GM18858 (cell line): Measurements from ENCODE around the gene TRIM46.
"Not testable (repeated sequence)": the region's sequence is repeated elsewhere in the genome, so short reads cannot be mapped to it uniquely, and the experiment has no call there.

Experiments used
- ATAC-seq: cut with Tn5 transposase; IDR thresholded peaks from one replicate; pipeline ENCODE4 v1.9.1; 2021; ENCODE audit not compliant: unreplicated experiment

Gene TRIM46

GRCh38 chr1:155137154-155137949 lies 36.3 kb upstream of the TRIM46 start:
- no peak for ATAC-seq

GRCh38 chr1:155139895-155140629 lies 33.6 kb upstream of the TRIM46 start, which contains the start of gene DPM3:
Gene DPM3, minus strand, starts transcription at chr1:155140531. Its CDS starts 291 bp downstream, at chr1:155140240.
- no peak for ATAC-seq

GRCh38 chr1:155140630-155140953 lies 33.1 kb upstream of the TRIM46 start:
- no peak for ATAC-seq

- ATAC-seq = no peak
Measured at GRCh38 chr1:155141749-155142148, 31.9 kb upstream of the TRIM46 start.

- ATAC-seq = no peak
Measured at GRCh38 chr1:155145491-155145890, 28.2 kb upstream of the TRIM46 start.

GRCh38 chr1:155155996-155156643 lies 17.5 kb upstream of the TRIM46 start:
- ATAC-seq = not testable (repeated sequence)

- ATAC-seq = no peak
Measured at GRCh38 chr1:155158991-155159390, 14.7 kb upstream of the TRIM46 start.

- no peak for ATAC-seq
Measured at GRCh38 chr1:155160128-155160527, 13.5 kb upstream of the TRIM46 start.

- not testable (repeated sequence) for ATAC-seq
Measured at GRCh38 chr1:155162631-155163030, 11.0 kb upstream of the TRIM46 start.

GRCh38 chr1:155163785-155164184 lies 9.9 kb upstream of the TRIM46 start:
- not testable (repeated sequence) for ATAC-seq

GRCh38 chr1:155164625-155165024 lies 9.0 kb upstream of the TRIM46 start:
- ATAC-seq = not testable (repeated sequence)

GRCh38 chr1:155166051-155166470 lies 7.6 kb upstream of the TRIM46 start:
- no peak for ATAC-seq

GRCh38 chr1:155166471-155167165 lies 7.0 kb upstream of the TRIM46 start:
- no peak for ATAC-seq

- ATAC-seq = no peak
Measured at GRCh38 chr1:155167166-155168104, 6.2 kb upstream of the TRIM46 start.

- ATAC-seq = not testable (repeated sequence)
Measured at GRCh38 chr1:155168105-155168445, 5.6 kb upstream of the TRIM46 start.

- ATAC-seq = no peak
Measured at GRCh38 chr1:155168456-155169210, 5.0 kb upstream of the TRIM46 start.

GRCh38 chr1:155169541-155169940 lies 4.1 kb upstream of the TRIM46 start:
- ATAC-seq = no peak

- ATAC-seq = no peak
Measured at GRCh38 chr1:155170101-155170785, 3.4 kb upstream of the TRIM46 start.

GRCh38 chr1:155170806-155171205 lies 2.8 kb upstream of the TRIM46 start:
- ATAC-seq = no peak
